NCI-H524 (cell line): ENCODE data around the gene ANKFN1.

ENCODE experiments used
- DNase-seq, 2 experiments: peaks; one replicate each; lab custom pipeline; 2025; lab: John Stamatoyannopoulos, UW

ANKFN1 gene

DNA sequence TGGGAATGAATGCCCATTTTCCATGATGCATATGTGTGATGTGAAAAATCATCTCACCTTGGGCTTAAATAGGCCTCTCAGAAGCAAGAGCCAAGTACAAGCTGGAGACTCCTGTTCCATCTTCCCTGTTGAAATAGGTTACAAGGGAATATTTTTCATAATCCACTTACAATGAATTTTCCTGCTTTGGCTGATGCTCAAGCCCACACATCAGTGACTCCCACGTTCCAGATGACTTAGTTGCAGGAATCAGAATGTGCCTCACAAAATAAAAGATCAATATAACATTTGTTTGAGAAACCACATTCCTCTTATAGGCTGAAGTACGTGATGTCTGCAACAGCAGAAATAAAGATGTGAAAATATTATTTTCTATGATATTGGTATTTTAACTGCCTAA is 24.1 kb downstream of the ANKFN1 start:
- no peak for DNase-seq

DNA sequence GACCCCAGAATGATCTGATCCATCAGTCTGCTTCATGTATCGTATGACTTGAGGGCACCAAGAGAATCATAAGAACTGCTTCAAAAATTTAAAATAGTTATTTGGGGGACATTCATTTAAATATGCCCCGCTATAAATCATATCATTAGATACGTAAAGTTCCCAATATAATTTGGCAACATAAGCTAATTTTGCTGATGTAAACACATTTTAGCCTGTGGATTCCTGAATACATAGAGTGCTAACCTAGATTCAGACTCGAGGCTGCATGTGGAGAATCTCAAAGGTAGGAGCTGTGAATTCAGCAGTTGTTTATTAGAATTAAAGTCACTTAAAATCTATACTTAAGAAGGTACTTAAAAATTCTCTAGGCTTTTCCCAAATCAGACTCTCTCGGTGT is 24.9 kb downstream of the ANKFN1 start:
- DNase-seq = no peak

DNA sequence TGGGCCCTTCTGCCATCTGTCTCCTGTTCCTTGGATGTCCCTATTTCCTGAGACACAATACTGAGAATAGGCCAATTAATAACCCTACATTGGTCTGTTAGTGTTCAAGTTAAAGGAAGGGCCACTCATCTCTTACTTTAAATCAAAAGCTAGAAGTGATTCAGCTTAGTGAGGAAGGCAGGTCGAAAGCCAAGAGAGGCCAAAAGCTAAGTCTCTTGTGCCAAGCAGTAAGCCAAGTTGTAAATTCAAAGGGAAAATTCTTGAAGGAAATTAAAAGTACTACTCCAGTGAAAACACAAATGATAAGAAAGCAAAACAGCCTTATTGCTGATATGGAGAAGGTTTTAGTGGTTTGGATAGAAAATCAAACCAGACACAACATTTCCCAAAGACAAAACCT is 28.8 kb downstream of the ANKFN1 start:
- DNase-seq = no peak

DNA sequence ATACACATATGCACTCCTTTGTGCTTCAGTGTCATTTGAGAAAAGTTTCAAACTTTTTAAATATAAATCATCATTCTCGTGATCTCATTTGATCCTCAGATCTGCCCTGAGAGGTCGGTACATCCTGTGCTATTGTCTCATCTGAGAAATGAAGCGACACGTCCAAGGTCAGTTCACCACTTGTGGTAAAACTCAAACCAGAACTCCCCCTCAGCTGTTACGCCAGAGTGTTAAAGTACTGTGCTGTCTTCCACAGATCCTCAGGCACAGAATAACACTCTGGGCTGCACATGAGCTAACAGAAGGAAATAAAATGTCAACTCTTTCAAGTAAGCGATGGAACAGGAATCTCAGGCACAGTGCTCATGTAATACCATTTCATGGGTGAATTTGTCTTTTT is 31.4 kb downstream of the ANKFN1 start:
- no peak for DNase-seq

DNA sequence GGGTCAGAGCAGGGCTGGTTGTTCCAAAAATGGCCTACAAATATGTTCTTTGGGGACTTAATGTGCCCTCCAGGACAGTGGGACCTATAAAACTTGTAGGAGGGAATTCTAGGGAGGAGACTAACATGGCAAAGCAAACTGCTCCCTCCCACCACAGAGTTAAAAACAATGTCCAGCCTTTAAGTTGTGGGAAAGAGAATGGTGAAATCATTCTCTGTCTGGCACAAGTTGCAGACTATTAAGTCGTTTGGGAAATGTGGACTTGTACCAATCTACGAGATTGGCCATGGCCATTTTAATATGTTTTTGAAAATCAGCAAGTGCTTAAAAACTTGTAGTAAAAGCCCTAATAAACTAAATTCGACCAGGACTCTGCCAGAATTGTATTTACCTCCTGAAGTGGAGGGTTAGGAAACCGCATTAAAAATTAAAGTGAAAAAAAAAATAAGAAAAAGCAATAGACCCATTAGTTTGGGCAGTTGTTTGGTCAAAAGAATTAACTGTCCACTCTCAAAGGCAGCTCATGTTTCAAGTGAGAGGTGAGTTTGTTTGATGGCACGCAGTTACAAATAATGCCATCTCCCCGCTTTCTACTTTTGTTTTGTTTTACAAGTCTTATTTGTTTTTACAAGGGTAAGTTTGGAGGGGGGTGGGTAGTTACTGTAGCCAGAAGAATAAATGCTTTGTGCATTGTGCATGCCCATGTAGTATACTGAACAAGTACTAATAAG is 32.4 kb downstream of the ANKFN1 start:
- no peak for DNase-seq

DNA sequence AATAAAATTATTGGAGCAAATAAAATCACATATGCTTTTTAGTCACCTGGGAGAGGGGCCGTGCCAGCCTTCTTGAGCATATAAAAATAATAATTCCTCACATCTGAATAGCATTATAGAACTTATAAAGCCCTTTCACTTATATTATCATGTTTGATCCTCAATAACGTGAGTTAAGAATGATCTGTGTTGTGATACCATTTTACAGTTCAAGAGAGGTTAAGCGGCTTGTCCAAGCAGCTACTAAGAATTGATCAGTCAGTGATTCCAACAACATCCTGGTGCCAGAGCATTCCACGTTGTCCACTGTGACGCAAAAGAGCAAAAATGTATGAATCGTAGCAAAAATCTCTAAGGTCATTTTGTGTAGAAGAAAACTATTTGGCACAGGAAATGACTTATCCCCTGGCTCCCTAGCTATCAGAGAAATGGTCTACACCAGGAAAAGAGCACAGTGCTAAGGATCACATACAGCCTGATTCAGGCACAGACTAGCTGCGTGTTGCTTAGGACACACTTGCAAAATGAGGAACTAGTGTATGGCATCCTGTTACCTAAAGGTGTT is 33.0 kb downstream of the ANKFN1 start:
- no peak for DNase-seq

DNA sequence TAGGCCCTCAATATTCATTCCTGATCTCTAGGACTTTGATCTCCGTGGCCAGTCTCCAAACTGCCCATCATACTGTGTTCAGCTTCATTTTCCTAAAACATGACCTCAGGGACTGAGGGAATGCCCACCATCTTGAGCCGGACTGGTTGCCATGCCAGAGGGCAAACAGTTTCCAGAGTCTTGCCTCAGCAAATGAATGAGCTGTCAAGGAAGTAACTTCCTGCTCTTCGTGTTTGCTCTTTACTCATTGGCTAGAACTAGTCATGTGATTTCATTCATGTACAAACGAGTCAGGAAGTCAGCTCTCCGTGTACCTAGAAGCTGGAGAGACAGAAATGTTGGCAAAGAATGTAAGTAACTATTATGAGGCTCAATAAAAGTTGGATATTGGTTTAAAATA is 50.2 kb downstream of the ANKFN1 start:
- no peak for DNase-seq

DNA sequence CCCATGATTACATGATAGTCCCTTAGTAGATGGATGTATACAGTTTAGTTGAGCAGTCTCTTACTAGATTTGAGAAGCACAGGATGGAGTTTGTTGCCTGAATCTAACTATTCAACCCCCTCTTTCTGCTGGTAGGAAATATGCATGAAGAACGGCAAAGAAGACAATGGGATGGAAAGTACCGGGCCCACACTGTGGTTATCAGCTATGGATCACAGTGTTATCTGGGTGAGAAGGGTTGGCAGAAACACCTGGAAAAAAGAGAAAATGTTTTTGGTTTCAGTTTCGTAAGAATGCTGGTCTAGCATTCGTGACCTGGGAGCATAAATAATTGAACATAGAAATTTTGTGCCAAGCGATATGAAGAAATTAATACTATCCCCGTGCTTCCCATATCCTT is 53.1 kb downstream of the ANKFN1 start:
- DNase-seq = no peak

DNA sequence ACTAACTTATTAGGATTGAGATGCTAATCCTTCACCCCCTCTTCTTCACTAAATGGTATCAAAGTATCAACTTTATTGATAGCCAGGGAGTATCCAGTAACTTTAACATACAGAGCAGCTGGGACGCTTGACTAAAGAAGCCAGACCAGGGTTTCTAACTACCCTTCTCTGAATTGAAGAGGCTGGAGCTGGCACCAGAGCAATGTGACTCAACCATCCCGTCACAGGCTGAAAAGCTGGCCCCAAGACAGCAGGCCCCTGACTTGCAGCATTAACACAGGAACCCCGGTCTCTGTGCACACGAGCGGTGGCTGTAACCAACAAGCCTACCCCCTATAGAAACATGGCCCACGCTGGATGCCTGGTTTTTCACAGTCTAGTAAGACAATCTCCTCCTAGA is 59.8 kb downstream of the ANKFN1 start:
- DNase-seq = no peak

DNA sequence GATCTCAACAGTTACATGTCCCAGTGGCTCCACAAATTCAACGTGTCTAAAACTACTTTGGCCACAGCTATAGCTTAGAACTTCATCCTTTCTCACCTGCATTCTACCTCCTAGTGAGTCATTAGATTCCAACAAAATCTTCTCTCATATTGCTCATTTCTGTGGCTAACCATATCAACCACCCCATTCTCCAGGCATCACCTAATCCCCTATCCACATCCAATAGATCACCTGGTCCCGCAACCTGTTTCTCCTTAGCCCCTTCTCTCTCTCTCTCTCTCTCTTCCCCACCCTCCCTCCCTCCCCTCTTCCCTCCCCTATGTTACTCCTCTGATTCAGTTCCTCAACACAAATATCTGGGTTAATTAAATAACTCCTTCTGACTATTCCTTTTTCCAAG is 64.6 kb downstream of the ANKFN1 start:
- no peak for DNase-seq

DNA sequence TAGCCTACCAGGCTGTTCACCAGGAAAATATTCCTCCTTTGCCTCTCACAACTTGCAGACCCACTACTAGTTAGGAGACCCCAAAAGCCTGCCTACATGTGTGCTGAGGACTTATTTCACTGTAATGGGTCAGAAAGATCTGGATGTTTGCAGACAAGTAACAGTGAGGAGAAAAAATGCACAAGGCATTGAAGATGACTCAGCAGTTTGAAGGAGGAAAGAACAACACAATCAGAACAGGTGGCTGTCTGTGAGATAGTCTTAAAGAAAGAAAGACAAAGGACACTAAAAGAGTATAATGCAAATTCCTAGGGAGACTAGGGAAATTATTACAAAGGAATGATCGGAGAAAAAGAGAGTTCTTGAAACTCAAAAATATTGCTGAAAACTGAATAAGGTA is 69.0 kb downstream of the ANKFN1 start:
- no peak for DNase-seq

DNA sequence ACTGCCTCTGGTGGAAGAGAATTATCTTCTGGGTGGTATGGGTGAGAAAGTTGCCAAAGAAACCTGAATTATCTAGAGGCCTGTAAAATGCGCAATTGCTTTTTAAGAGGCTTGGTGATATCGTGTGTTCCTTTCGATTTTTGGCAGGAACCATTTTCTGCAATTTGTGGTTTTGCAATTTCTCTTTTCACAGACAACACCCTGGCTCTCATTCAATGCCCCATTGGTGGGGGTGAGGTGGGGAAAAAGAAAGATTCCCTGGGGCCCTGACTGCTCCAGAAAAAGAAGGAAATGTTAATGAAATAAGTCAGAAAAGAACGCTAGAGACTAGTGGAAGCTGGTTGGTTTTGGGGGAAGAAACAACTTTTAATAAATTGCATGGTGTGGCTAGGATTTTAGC is 77.4 kb downstream of the ANKFN1 start:
- no peak for DNase-seq

DNA sequence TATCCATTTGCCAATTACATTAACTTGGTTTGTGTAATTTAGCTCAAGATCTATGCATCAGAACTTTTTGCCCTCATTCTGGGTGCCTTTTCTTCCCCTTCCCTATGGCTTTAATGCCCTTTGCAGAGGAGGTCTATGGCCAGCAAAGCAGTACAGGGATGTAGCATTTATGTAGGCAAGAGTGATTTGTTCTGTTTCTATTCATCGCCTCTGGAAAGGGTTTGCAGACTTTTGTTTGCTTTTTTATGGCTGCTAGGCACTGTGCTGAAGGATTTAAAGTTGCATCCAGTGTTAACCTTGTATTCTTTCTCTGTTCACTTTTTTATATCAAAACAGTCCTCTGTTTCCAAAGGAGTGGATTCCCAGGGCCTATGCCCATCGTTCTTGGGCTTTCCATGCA is 78.0 kb downstream of the ANKFN1 start:
- no peak for DNase-seq

DNA sequence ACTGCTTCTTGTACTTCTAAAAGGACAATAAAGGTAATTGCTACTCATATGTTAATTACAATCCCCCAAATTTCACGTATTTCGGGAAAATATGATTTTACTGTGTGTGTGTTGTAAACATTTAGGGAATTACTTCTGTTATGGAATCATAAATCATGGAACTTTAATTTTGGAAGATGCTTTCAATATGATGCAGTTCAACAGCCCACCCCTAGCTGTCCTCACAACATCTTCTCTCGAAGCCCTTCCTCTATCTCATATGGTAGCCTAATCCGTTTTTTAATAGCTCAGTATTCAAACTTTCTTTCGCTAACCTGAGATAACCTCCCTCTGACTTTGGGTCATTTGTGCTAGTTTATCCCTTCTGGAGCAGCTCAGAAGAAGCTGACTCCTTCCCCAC is 78.4 kb downstream of the ANKFN1 start:
- DNase-seq = no peak

DNA sequence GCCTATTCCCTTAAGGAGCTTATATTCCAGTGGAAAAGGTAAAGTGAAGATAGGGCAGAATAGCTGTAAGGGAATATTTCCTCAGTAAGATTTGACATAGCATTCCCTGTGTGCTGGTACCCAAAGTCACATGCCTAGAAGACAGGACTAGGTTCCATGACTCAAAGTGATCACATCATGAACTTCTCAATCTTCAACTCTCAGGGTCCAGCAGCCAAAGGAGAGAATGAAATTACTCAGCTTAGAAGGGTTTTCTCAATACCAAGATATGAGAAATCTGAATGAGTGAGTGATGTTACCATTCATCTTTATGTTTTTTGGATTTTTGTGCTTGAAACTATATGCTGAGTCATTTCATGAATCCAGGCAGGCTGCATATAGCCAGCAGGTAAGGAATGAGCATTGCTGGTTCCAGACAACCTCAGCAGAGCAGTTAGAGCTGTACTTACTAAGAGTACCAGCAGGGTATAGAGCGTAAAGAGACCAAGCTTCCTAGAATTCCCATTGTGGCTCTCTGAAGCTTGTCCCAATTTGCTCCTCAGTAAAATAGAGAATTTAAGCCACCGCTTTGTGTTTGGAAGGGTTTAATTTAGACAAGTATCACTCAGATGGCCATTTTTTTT is 91.1 kb downstream of the ANKFN1 start:
- no peak for DNase-seq

DNA sequence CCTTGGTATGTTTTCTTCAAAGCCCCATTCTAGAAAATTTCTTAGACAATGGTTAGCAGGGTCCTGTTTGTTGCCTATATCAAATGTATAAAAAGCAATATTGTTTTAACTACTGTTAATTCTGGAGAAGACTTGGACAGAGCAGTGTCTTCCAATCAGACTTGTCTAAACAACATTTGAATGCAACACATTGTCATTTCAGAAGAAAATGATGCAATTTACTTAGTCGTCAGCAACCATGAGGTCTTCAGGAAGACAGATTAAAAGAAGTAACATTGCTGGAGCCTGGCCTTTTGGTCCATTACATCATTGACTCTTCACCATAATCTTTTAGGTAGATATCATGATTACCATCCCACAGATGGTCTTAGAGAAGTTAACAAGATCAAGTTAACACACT is 94.5 kb downstream of the ANKFN1 start:
- DNase-seq = peak; percentile 6 to 66

DNA sequence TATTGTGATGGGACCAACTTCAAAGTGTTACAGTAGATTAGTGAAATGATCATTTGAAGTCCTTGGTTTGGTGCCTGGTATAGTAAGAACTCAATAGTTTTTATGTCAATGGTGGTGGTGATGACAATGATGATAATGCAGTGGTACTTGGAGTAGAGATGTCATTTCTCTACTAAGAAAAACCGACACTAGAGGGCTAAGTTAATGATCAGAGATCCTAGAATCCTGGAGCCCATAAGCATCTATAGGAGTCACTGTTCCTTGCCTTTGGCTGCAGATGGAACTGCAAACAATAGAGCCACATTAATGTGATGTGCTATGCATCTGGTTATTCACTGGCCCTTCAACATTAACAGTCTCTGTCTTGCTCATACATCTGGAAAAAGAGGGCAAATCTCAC is 103.8 kb downstream of the ANKFN1 start:
- no peak for DNase-seq

DNA sequence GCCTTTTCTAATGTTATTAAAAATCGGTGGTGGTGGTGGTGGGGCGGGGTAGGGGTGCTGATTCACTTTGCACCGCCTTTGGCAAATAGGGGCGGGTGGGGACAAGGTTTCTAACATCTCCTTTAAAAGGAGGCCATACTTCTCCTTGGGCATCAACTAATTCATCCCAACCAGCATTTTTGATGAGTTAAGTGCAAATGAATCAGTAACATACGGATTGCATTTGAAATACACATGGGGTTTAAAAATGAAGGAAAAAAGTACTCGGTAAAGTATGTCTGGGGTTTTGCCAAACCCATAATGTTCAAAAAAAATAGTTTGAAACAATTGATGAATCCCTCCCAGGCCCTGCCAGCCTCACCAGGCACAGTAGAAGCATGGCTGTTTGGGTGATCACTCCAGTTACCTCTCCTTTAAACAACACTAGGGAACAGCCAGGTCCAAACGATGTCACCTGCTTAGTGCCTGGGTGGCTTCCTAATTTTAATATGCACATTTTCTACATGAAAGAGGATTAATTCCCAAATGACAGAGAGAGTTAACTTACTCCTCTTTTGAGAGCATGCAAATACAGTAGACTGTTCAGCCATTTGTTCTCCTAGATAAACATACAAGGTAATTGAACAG is 107.2 kb downstream of the ANKFN1 start:
- no peak for DNase-seq

DNA sequence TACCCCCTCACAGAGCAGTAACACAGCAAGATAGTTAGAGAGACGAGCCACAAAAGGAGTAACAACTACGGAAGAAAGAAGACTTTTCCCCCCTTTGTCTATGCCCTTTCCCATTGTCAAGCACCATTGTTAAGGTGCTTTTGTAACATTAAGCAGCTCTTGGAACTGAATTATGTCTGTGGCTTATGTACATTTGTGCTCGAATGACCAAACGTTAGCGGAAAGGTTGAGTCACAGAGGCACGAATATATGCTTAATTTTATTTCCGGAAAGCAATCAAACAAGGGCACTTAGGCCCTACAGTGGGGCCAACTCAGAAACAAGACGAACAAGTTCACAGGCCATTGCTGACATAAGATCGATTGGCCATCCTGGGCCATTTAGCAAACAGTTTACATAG is 109.5 kb downstream of the ANKFN1 start:
- DNase-seq = no peak

DNA sequence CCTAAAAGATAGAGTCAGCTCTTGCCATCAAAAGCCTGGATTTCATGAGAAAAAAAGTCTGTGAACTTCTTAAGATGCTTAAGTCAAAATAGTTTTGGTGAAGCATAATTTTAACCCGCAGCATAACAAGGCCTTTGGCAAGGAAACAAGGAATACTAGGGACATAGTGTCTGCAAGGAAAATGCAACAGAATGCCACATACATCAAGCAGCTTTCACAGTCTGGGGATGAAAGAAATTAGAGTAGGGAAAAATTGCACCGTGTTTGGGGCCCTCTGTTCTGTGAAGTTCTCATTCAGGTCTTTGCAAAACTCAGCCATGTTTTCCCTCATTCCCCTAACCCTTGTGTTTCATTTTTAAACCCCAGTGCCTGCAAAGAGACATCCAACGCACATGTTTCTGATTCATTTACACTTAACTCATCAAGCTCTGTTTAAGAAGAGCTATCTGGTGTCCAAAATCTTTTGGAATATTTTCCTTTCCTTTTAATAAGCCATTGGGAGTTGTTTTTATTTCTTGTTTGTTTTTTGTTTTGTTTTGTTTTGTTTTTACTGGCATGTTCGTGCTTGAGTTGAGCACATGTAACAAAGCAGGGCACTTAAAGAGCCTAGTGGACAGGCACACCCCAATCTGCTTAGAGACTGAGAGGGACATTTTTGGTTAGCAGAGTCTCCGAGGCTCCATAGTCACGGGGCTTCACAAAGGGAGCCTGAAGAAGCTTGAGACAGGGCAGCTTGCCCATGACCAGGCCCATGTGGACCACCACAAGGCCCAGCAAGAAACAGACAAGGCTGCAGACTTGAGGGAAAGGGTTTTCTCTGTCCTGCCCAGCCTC is 116.5 kb downstream of the ANKFN1 start:
- no peak for DNase-seq

DNA sequence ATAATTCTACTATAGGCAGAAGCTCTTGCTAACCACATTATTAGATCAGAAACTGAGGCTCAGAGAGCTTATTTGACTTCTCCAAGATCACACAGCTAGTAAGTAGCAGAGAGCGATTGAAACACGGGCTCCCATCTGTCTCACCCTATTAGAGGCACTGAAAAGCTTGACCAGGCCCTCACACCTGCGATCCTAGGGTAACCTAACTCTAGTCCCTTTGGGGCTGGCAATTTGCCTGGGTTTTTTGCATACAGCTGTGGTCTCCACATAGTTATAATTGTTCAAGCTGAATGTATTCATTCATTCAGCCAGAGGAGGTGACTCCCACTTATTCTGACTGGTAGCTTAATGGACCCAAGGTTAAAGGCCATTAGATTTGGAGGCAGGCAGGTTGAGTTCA is 121.2 kb downstream of the ANKFN1 start:
- no peak for DNase-seq

DNA sequence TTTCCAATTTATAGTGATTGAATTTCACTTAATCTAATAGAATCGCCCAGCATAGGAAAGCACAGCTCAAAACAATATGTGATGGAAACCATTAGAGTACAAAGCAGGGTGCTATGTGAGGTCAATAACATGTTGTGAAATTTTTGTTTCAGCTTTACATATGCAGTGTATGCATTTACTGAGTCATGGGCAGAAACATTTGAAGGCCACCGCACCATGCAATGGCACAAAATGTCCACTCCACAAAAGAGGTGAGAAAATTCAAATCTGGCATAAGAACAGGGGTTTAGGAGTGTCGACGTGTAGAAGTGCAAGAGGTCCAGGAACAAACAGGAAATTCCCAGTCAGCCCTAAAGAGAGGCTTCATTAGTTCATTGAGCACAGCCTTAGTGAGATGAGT is 131.2 kb downstream of the ANKFN1 start:
- DNase-seq = no peak
